Hematopoietic multipotent progenitor cell treated with erythropoietin and hydrocortisone succinate and interleukin-3 and kit ligand, for 8 days (in vitro differentiated cells): ENCODE data around the gene FKBP7.
"Not testable (repeated sequence)": the region's sequence is repeated elsewhere in the genome, so short reads cannot be mapped to it uniquely, and the experiment has no call there.

ENCODE experiments used
- DNase-seq: peaks from one replicate; pipeline ENCODE4 v3.0.0-alpha.2; 2015

FKBP7 gene

DNA sequence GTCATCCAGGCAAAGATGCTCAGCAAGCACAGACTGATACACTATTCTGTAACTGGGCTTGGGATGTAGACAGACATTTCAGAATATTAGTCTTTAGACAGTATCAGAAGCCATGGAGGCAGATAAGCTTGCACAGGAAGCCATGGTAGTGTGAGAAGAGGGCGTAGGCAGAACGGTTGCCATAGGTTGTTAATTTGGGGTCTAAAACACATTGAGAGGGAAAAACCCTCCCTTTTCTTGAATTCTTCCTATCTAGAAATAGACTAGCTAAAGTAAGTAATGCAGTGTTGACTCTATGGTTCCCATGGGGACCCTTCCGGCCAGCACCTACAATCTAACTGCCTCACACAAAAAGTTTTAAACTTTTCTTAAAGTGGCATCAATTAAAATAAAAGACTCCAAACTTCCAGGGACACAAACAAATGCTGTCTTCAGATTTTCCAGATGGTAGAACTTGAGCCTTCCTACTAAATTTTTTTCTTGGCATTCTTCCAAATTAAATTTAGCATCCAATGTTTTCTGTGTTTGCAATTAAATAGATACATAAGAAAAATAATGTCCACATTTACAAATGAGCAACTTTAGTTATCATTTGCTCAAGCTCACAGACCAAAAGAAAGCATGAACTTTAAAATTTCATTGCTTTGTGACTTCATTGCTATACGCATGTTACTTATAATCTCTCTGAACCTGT is 29.3 kb downstream of the FKBP7 start:
- DNase-seq = no peak

DNA sequence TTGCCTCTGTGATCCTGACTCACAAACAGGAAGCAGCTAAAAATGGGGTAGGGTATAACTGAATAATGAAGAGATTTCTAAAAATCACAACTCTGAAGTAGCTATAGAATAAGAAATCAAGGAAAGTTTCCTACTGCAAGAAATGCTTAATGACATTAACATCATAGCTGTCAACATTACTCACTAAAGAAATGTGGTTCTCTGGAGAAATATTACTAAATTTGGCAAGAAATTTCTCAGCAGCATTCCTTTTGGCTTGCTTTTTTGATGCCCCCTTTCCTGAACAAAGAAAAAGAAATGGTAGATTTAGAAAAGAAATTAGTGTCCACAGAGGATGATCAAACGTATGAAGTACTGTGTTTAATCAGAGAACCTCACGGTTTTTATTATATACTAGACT is 37.0 kb downstream of the FKBP7 start:
- no peak for DNase-seq

DNA sequence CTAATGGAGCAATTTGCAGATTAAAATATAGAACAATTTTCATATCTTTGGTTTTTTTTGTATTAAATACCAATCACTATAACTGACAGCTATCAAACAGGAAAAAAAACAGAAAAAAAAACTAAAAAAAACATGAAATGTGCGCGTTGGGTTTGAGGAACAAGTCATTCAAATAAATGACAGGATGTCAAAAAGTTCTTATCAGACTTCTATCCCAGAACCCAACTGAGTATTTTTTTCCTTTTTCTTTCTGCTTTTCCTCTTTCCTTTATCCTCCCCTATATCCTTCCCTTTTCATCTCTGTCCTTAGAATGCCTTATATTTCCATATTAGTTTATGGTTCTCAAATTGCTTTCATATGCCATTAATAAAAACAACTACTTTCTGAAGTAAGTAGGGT is 41.7 kb downstream of the FKBP7 start:
- no peak for DNase-seq

DNA sequence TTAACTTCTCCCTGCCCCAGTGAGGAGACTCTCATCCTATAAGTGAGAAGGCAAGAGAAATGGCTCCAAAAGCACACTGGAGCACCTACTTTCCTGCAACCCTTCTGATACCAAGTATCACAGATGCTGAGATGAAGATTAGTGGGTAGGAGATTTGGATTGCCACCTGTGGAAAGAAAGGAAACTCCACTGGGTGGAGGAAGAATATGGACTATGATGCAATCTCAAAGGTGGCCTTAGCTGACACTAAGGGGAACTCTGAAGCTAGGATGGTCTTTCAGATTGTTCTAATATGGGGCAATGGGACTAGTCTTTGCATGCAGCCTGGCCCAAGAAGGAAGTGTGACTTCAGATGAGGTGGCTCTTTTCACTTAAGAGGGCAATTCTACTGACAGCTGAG is 49.1 kb downstream of the FKBP7 start:
- DNase-seq = no peak

DNA sequence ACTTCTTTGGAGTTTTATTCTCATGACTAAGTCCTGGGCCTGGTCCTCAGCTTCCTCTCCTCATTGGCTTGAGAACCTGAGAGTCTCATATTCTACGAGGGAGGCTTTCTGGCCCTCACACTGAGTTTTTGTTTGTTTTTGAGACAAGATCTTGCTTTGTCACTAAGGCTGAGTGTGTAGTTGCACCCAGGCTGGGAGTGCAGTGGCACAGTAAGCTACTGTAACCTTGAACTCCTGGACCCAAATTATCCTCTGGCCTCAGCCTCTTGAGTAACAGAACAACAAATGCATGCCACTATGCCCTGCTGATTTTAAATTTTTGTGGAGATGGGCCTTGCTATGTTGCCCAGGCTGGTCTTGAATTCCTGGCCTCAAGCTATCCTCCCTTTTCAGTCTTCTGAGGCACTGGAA is 50.0 kb downstream of the FKBP7 start:
- DNase-seq = no peak

DNA sequence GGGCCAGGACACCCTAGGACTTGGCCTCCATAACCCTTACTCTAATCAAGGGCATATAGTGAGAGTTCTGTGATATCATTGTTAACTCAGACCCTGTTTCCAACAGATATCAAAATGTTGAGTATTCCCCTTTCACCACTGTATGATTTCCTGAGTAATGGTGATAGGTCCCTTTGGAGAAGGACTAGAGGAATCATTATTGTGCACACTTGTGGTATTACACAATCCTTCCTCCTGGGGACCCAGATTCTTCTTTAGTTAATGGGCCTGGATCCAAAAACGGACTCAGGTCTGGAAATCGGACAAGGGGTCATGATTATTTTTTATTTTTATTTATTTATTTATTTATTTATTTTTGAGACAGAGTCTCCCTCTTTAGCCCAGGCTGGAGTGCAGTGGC is 50.9 kb downstream of the FKBP7 start:
- DNase-seq = no peak

DNA sequence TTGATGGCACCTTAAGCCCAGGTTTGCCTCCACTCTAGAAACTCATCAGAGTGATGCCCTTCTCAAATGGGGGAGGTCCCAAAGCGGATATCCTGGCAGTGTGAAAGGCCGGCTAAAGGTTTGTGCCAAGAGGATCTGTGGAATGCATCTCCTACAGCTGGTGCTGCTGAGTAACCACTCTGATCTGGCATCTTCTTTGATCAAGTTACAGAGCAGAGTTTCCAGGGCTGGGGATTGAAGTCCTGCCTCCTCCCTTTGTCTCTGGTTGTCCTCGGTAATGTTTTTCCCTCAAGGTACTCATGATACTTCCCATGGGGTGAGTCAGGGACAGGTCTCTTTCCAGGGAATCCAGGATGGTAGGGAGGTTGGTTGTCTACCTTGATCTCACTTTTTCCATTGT is 52.0 kb downstream of the FKBP7 start:
- DNase-seq = no peak

DNA sequence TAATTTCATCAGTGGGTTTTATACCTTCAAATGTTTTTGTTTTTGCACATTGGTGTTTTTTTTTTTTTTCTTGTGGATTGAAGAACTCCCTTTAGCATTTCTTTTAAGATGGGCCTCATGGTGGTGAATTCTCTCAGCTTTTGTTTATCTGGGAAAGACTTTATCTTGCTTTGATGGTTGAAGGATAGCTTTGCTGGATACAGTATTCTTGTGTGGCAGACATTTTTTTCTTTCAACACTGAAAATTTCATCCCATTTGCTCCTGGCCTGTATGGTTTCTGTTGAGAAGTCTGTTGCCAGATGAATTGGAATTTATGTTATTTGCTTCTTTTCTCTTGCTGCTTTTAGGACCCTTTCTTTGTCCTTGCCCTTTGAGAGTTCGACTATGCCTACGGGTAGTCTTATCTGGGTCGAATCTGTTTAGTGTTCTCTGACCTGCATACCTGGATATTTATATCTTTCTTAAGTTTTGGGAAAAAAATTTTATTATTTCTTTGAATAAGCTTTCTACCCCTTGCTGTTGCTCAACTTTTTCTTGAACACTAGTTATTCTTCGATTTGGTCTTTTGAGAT is 53.1 kb downstream of the FKBP7 start:
- no peak for DNase-seq

DNA sequence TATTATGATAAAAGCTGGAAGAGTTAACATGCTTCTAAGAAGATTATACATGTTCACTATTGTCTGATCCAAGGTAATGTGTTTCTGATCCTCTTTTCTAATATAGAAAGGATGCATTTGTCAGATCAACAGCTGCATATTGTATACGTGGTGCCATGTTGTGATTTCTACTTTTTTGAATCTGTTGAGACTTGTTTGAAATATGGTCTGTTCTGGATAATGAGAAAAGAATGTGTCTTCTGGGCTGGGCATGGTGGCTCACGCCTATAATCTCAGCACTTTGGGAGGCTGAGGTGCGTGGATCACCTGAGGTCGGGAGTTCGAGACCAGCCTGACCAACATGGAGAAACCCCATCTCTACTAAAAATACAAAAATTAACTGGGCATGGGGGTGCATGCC is 54.7 kb downstream of the FKBP7 start:
- not testable (repeated sequence) for DNase-seq

DNA sequence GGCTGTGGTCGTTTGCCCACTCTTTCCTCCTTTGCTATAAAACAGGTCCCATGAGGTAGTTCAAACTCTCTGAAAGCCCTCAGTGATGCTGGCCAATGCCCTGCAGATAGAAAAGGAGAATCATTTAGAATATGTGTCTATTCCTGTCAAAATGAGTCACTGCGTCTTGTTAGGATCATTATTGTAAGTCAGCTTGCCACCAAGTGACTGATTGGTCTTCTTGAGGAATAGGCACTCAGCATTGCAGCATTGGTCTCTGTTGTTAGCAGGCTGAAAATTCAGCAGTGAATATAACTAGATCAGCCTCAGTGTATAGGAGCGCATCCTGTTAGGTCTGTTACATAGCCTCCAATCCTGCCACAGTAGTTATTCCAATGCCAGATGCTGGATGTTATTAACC is 56.3 kb downstream of the FKBP7 start:
- DNase-seq = no peak

DNA sequence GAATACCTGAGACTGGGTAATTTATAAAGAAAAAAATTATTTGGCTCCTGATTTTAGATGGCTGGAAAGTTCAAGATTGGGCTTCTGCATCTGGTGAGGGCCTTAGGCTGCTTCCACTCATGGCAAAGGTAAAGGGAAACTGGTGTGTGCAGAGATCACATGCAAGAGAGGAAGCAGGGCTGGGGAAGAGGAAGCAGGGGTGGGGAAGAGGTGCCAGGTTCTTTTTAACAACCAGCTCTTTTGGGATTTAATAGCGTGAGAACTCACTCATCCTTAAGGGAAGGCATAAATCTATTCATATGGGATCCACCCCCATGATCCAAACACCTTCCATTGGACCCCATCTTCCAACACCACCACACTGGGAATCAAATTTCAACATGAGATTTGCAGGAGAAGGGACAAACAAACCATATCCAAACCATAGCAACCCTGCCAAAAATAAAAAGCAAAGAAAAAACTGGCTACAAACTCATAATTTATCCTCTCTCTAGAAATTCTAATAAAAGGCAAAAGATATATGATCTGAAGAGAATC is 57.9 kb downstream of the FKBP7 start:
- DNase-seq = no peak

DNA sequence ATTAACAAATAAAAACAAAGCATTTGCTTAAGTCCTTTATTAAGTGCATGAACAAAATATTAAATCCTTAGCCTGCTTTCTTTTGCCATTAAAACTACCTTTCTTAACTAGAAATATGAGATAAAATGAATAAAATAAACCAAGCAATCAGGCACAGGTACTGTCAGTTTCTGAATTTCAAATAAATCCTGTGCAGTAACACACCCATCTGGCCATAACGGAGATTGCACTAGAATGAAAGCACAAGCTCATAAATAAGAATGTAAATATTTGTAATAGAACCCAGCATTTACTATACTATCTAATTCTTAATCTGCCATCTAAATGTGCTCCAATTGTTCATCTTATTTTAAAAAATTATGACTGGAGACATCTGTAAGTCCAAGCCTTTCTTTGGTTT is 59.3 kb downstream of the FKBP7 start:
- DNase-seq = peak; percentile 25

DNA sequence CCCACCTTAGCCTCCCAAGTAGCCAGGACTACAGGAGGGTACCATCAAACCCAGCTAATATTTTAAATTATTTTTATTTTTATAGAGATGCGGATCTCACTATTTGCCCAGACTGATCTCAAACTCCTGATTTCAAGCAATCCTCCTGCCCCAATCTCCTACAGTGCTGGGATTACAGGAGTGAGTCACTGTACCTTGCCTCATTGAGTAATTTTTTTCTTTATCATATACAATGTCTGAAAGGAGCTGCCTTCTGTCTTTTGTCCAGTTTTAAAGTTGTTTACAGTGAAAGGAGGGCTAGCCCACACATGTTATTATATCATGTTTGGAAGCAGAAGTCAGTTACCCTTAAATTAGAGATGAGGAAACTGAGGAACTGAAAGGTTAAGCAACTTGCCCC is 60.0 kb downstream of the FKBP7 start:
- no peak for DNase-seq

DNA sequence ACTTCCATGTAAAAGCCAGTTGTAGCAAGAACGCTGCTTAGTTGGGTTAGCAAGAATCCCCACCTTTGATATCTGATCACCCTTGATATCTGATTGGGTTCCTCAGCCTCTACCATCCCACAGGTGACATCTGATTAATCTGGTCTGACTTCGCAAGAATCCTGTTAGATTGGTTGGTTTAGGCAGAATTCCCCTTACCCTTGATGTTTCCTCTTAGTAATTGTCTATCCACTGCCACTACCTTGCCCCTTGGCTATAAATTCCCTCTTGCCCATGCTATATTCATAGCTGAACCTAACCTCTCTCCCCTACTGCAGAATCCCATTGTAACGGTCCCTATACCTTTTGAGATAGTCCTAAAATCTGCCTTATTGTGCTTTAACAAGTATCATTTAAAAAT is 60.5 kb downstream of the FKBP7 start:
- DNase-seq = no peak

DNA sequence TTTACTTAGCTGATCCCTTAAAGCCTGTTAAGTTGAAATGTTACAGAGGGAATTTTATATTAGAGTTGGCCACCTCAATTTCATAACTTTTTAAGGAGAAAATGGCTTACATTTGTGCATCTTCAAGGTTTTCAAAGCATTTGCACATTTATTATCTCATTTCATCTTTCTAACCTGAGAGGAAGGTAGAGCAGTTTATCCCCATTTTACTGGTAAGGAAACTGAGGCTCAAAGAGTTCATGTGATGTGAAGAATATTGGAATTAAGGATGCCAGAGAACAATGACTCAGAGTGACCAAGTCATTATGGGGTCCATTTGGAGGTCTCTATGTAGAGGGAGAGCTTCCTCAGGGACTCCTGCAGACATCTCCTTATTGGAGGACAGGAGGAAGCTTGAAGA is 62.4 kb downstream of the FKBP7 start:
- no peak for DNase-seq

DNA sequence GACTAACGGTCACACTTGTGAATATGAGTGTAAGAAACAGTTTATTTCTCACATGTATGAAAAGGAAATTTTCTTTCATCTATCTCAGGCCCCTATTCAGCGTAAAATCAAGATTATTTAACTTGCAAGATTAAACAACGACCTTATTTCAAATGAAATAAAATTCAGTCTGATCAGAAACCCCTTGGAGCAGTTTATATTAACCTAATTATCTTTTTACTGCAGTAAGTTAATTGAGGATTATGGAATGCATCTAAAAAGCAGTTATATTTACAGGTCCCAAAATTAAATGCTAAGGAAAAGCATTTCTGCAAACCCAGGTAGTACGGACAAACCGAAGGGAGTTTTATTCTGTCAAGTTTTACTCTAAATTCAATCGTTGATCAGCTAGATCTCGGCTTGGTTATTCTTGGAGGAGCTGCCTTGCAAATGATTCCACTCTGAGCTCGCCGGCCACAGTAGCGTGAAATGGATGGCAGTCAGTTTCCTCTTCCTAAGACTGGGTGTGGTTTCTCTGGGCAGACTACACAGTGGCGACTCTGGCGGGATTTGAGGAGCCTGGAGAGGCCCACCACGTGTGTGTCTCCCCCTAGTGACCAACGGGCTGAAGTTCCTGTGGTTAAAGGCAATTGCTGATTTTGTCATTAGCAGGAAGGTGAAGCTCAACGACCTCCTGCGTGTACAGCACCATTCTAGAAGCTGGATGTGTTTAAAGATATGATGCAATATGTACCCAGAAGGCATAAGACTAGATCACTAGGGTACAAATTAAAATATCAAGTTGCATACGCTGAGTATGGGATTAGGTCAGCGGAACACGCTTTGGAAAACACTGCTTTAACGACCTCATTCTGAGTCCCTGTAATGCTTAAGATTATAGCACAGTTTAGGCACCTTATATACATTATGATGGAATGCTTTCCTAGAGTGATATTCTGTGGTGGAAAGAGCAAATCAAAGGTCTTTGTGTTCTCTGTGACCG is 63.8 kb downstream of the FKBP7 start:
- peak; percentile 95 for DNase-seq
